ENCODE measurements around the gene TMEM214. TPM values are rescaled to one million over a fixed set of nuclear protein-coding genes. Genes with fewer than 3 reads are reported as not detected.

TMEM214 gene
- total RNA-seq, 1 donor from 2014 or later = 21.0 TPM

GRCh38 chr2:27039871-27040270 lies 7.1 kb downstream of the TMEM214 start:
- no peak for DNase-seq

GRCh38 chr2:27040282-27040681 lies 7.5 kb downstream of the TMEM214 start:
- DNase-seq = no peak

- DNase-seq = peak; percentile 7
These were observed 9.0 kb downstream of the TMEM214 start for GRCh38 chr2:27041752-27042151.

GRCh38 chr2:27042159-27042661 lies 9.4 kb downstream of the TMEM214 start:
- no peak for DNase-seq

GRCh38 chr2:27042985-27043634 lies 10.3 kb downstream of the TMEM214 start:
- no peak for DNase-seq

GRCh38 chr2:27049422-27050280 lies 16.9 kb downstream of the TMEM214 start:
- peak; percentile 57 for DNase-seq

GRCh38 chr2:27050281-27050995 lies 17.7 kb downstream of the TMEM214 start:
- DNase-seq = peak; percentile 99

GRCh38 chr2:27050996-27051901 lies 18.5 kb downstream of the TMEM214 start, which contains the start of gene AGBL5:
Gene AGBL5 (plus strand): TSS chr2:27051668. CDS start chr2:27052959, 1,291 bp downstream.
- peak; percentile 97 for DNase-seq

GRCh38 chr2:27051902-27052645 lies 19.3 kb downstream of the TMEM214 start:
- DNase-seq = no peak

GRCh38 chr2:27053321-27053720 lies 20.6 kb downstream of the TMEM214 start:
- no peak for DNase-seq

GRCh38 chr2:27053776-27054175 lies 21.0 kb downstream of the TMEM214 start:
- no peak for DNase-seq

GRCh38 chr2:27054721-27055120 lies 22.0 kb downstream of the TMEM214 start:
- no peak for DNase-seq

- DNase-seq = no peak
These were observed 24.4 kb downstream of the TMEM214 start for GRCh38 chr2:27057184-27057583.

- no peak for DNase-seq
These were observed 25.4 kb downstream of the TMEM214 start for GRCh38 chr2:27058210-27058609.

GRCh38 chr2:27059141-27059820 lies 26.5 kb downstream of the TMEM214 start:
- DNase-seq = no peak

- DNase-seq = no peak
These were observed 27.6 kb downstream of the TMEM214 start for GRCh38 chr2:27060323-27060722.

GRCh38 chr2:27065128-27065527 lies 32.4 kb downstream of the TMEM214 start:
- no peak for DNase-seq

GRCh38 chr2:27067385-27067784 lies 34.6 kb downstream of the TMEM214 start:
- no peak for DNase-seq

GRCh38 chr2:27069436-27069835 lies 36.7 kb downstream of the TMEM214 start:
- no peak for DNase-seq

- no peak for DNase-seq
These were observed 37.3 kb downstream of the TMEM214 start for GRCh38 chr2:27069961-27070618.
